ENCODE data around the gene TTC36. TPM values are rescaled to one million over a fixed set of nuclear protein-coding genes. Genes with fewer than 3 reads are reported as not detected.

The TTC36 gene, protein sequence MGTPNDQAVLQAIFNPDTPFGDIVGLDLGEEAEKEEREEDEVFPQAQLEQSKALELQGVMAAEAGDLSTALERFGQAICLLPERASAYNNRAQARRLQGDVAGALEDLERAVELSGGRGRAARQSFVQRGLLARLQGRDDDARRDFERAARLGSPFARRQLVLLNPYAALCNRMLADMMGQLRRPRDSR
- 0.39 TPM in 1 of 2 replicates, not detected in the other for total RNA-seq

DNA sequence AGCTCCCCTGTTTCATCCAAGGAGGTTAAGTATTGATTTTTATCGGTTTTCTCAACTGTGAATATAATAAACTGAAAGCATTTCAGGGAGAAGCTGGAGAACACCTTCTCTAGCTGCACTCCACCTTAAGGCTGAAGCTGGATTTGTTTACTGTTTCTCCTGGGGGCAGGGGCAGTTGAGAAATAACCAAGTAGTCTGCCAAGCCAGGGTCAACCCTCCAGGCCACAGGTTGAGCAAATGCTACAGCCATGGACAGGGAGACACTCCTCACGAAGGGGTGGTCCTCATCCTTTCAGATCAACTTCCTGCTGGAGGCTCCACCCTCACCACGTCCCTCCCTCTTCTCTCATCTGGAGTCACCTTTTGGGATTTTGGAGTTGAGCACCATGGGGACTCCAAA is at the start of gene TTC36:
TSS of gene TTC36 (plus strand) at position 366 of the 400 bp plus-strand sequence. CDS start at position 387, 21 bp downstream.

DNA sequence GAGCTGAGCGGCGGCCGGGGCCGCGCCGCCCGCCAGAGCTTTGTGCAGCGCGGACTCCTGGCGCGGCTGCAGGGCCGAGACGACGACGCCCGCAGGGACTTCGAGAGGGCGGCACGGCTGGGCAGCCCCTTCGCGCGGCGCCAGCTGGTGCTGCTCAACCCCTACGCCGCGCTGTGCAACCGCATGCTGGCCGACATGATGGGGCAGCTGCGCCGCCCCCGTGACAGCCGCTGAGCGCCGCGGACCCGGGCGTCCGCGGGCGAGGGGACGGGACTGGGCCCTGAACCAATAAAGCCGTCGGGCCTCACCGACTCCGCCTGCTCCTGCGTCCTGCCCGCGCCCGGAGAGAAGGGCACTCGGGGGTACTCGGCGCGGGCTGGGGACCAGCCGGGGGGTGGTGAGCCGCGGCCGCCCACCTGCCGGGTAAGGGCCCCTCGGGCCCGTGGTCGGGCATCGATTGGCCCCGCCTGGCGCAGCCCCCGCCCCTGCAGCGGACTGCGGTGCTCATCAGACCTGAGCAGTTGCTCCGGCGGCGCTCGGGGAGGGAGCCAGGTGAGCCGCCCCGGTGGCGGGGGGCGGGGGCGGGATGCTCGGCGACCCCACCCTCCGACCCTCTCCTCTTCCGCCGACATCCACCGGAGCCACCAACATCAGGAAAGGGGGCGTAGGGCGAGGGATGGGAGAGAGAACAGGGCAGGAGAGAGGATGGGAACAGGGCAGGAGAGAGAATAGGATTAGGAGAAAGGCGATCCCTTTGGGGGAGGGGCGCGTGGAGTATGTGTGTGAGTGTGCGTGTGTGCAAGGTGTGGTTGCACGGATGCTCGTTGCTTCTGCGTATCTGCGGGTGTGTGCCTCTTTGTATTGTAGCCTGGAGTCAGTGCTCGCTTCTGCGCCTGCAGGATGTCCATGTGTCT is 3.7 kb downstream of the TTC36 start, which contains the start of gene TMEM25:
TSS of gene TMEM25 (plus strand) at position 510 of the 914 bp plus-strand sequence. CDS start 610 bp downstream, outside the sequence.

GRCh38 chr11:118572061-118572980 is 45.0 kb downstream of the TTC36 start, which contains the start of gene ARCN1:
TSS of gene ARCN1 (plus strand) at chr11:118572409. CDS start at chr11:118572548, 139 bp downstream.

Other genes with a start within 250 kb of the TTC36 start
- gene CD3E, start 222.7 kb upstream of the TTC36 start, total RNA-seq = not detected in 2 replicates
- not detected in 2 replicates for gene CD3D, start 184.8 kb upstream of the TTC36 start, total RNA-seq
- not detected in 2 replicates for gene CD3G, start 183.1 kb upstream of the TTC36 start, total RNA-seq
- 38.5 and 40.2 TPM in 2 replicates for gene UBE4A, start 167.9 kb upstream of the TTC36 start, total RNA-seq
- 56.3 and 64.4 TPM in 2 replicates for gene ATP5MG, start 125.9 kb upstream of the TTC36 start, total RNA-seq
- gene KMT2A, start 91.0 kb upstream of the TTC36 start, total RNA-seq = 18.0 and 22.1 TPM in 2 replicates
- gene TMEM25, start 3.7 kb downstream of the TTC36 start, total RNA-seq = 8.8 and 9.9 TPM in 2 replicates
- 24.5 and 30.6 TPM in 2 replicates for gene IFT46, start 38.5 kb downstream of the TTC36 start, total RNA-seq
- 123 and 129 TPM in 2 replicates for gene ARCN1, start 44.9 kb downstream of the TTC36 start, total RNA-seq
- gene PHLDB1, start 80.1 kb downstream of the TTC36 start, total RNA-seq = 106 and 112 TPM in 2 replicates
- gene TREH, start 152.2 kb downstream of the TTC36 start, total RNA-seq = not detected in 2 replicates

Data from mammary microvascular endothelial cell (primary cell).